Superior temporal gyrus (tissue), 1 donor: Measurements from ENCODE around the gene KRTAP10-9.
"Not testable (repeated sequence)": the region's sequence is repeated elsewhere in the genome, so short reads cannot be mapped to it uniquely, and the experiment has no call there.

Source experiments
- DNase-seq: peaks from one replicate; pipeline ENCODE4 v3.0.0-alpha.2; 2016; ENCODE audit errors: extremely low spot score

The KRTAP10-9 gene

GRCh38 chr21:44595524-44595923 lies 31.4 kb upstream of the KRTAP10-9 start:
- DNase-seq = no peak

- DNase-seq = no peak
These were observed 30.7 kb upstream of the KRTAP10-9 start for GRCh38 chr21:44596068-44596725.

- DNase-seq = no peak
These were observed 28.8 kb upstream of the KRTAP10-9 start for GRCh38 chr21:44598061-44598460.

GRCh38 chr21:44599264-44600029 lies 27.4 kb upstream of the KRTAP10-9 start:
- DNase-seq = no peak

GRCh38 chr21:44600118-44600978 lies 26.5 kb upstream of the KRTAP10-9 start, which contains the start of gene KRTAP10-7:
KRTAP10-7 (plus strand) TSS chr21:44600597; CDS start chr21:44600622, 25 bp downstream.
- DNase-seq = not testable (repeated sequence)

- DNase-seq = not testable (repeated sequence)
These were observed 25.8 kb upstream of the KRTAP10-9 start for GRCh38 chr21:44601091-44601490.

- no peak for DNase-seq
These were observed 25.1 kb upstream of the KRTAP10-9 start for GRCh38 chr21:44601596-44602462.

GRCh38 chr21:44602463-44602850 lies 24.4 kb upstream of the KRTAP10-9 start:
- no peak for DNase-seq

- no peak for DNase-seq
These were observed 23.6 kb upstream of the KRTAP10-9 start for GRCh38 chr21:44603109-44603875.

- DNase-seq = no peak
These were observed 23.0 kb upstream of the KRTAP10-9 start for GRCh38 chr21:44603911-44604310.

- no peak for DNase-seq
These were observed 20.4 kb upstream of the KRTAP10-9 start for GRCh38 chr21:44606495-44606894.

- no peak for DNase-seq
These were observed 17.7 kb upstream of the KRTAP10-9 start for GRCh38 chr21:44609193-44609592.

GRCh38 chr21:44610157-44610843 lies 16.6 kb upstream of the KRTAP10-9 start:
- DNase-seq = not testable (repeated sequence)

- no peak for DNase-seq
These were observed 15.3 kb upstream of the KRTAP10-9 start for GRCh38 chr21:44611551-44611950.

GRCh38 chr21:44612029-44612486 lies 14.8 kb upstream of the KRTAP10-9 start, which contains the start of gene KRTAP10-8:
KRTAP10-8 (plus strand) TSS chr21:44612079; CDS start chr21:44612101, 22 bp downstream.
- DNase-seq = no peak

- DNase-seq = no peak
These were observed 14.1 kb upstream of the KRTAP10-9 start for GRCh38 chr21:44612669-44613229.

GRCh38 chr21:44613386-44614155 lies 13.3 kb upstream of the KRTAP10-9 start:
- DNase-seq = no peak

- DNase-seq = no peak
These were observed 12.7 kb upstream of the KRTAP10-9 start for GRCh38 chr21:44614161-44614631.
